Psoas muscle (tissue), 8 donors: ENCODE measurements around the gene CFAP74. TPM values are rescaled to one million over a fixed set of nuclear protein-coding genes. Genes with fewer than 3 reads are reported as not detected.

Experiments used
- ATAC-seq, 4 donors: fragments of 200-7000 bp; cut with Tn5 transposase; one replicate each; pipeline ENCODE4 v1.9.1; 2020; ENCODE audit warnings: moderate library complexity in 3 of 4, mild to moderate bottlenecking in 2 of 4
- DNase-seq, 2 donors: peaks; one replicate each; pipeline ENCODE4 v3.0.0-alpha.2; 2020
- H3K27ac ChIP-seq: fragments of 200-600 bp; one replicate; pipeline ENCODE4 v1.8.0; 2022
- H3K27me3 ChIP-seq, 3 donors: fragments of 200-600 bp in 1 of 3; one replicate each; pipeline versions ENCODE4 v1.6.1 to v1.8.0; 2013 to 2022; ENCODE audit warnings: low read length in 2 of 3, mild to moderate bottlenecking in 2 of 3, moderate library complexity in 1 of 3; ENCODE audit not compliant: insufficient read depth in 3 of 3
- H3K36me3 ChIP-seq, 2 donors: fragments of 200-600 bp in 1 of 2; one replicate each; pipeline versions ENCODE4 v1.6.1 to v1.8.0; 2013 to 2022; ENCODE audit warnings: low read depth in 1 of 2, mild to moderate bottlenecking in 1 of 2, moderate library complexity in 1 of 2; ENCODE audit not compliant: insufficient read depth in 1 of 2
- H3K4me1 ChIP-seq: fragments of 200-600 bp; one replicate; pipeline ENCODE4 v1.8.0; 2022
- H3K4me3 ChIP-seq: fragments of 200-600 bp; one replicate; pipeline ENCODE4 v1.8.0; 2022; ENCODE audit warnings: mild to moderate bottlenecking
- H3K9me3 ChIP-seq: fragments of 200-600 bp; one replicate; pipeline ENCODE4 v1.8.0; 2022
- CTCF ChIP-seq: fragments of 200-600 bp; IDR thresholded peaks from one replicate; pipeline ENCODE4 v1.8.0; 2022; ENCODE audit warnings: antibody characterized with exemption
- WGBS, 3 donors: extraction: QIAGEN DNeasy Blood & Tissue Kit; methylation state at CpG; one replicate each; pipeline versions ENCODE4 v1.1.6 to v1.1.7; 2013; 5-methylcytosine and 5-hydroxymethylcytosine counted together
- intact Hi-C, 2 donors: fragments of 100-400 bp; cut with DNase I; formaldehyde crosslinking; loops; one replicate each; pipeline versions ENCODE4 v1.11.0 to v1.14.2; 2022
- polyA plus RNA-seq, 3 donors: library from polyadenylated mRNA; stranded (reverse); fragments of 200-250 nt; gene quantifications; one replicate each; pipeline ENCODE4 v1.2.3, GENCODE V29; 2013
- total RNA-seq, 4 donors: library from RNA; stranded (reverse); fragmentation: NEBNext Ultra II Directional in 2 of 4; extraction: Animal tissue kit (Norgen Biotek cat#: 25700) in 2 of 4; gene quantifications; one replicate each; pipeline versions ENCODE4 v1.2.1 to v1.2.4, GENCODE V29; 2021 to 2023
- donor health status: healthy with polysubstance abuse.
- donor health status: DM: no; HTN: no; CAD: no; lungs with moderate emphysema.
- donor health status: Bipolar disorder and iron deficiency.
- donor health status: healthy.
- donor health status: DM: yes; HTN: yes; CAD: no.
- donor health status: DM: no; HTN: no; CAD: no.
- donor health status: DM: no; HTN: no; CAD: no.
- donor health status: DM: yes; HTN: yes; CAD: no.

The CFAP74 gene
- total and polyA plus RNA-seq, 7 donors: 0.01 to 0.05 TPM; not detected in 5

GRCh38 chr1:1898246-1898933, 105.2 kb downstream of the CFAP74 start:
- H3K36me3 ChIP-seq: no peaks in the 10 kb centered on the region
- peak in 1 of 2 donors; percentile 8 for DNase-seq
- no peak overlapping the region for H3K4me3 ChIP-seq
- H3K4me1 ChIP-seq: peaks cover 12% of the 10 kb centered on the region
- H3K27ac ChIP-seq: no peak overlapping the region
- no peaks in the 10 kb centered on the region for H3K27me3 ChIP-seq
- intact Hi-C loops: no loop called here
- TF ChIP-seq CTCF: no peak
- no peak for ATAC-seq
- no peaks in the 10 kb centered on the region for H3K9me3 ChIP-seq
- 91 to 93% (median 92%) methylated on average over 6 of the region's 6 CpGs for WGBS, 3 donors

- WGBS, 3 donors: 72 to 81% (median 72%) methylated on average over 12 to 14 of the region's 14 CpGs
- H3K27me3 ChIP-seq: no peaks in the 10 kb centered on the region
- no peaks in the 10 kb centered on the region for H3K36me3 ChIP-seq
- H3K4me1 ChIP-seq: peaks cover 21% of the 10 kb centered on the region
- no peaks in the 10 kb centered on the region for H3K9me3 ChIP-seq
- TF ChIP-seq CTCF: no peak
- ATAC-seq (no peak), DNase-seq (peak in 1 of 2 donors; percentile 5)
- H3K27ac ChIP-seq: no peak overlapping the region
- H3K4me3 ChIP-seq: no peak overlapping the region
- intact Hi-C loops: no loop called here
Observed at GRCh38 chr1:1895456-1896336, 107.9 kb downstream of the CFAP74 start.

- intact Hi-C loops: no loop called here
- Histone ChIP-seq H3K4me3 (peak overlapping the region; percentile 22), H3K27ac (no peak overlapping the region), H3K27me3 (no peaks in the 10 kb centered on the region), H3K36me3 (no peaks in the 10 kb centered on the region), H3K4me1 (peaks cover 21% of the 10 kb centered on the region), H3K9me3 (no peaks in the 10 kb centered on the region)
- no peak for TF ChIP-seq CTCF
- DNase-seq (no peak), ATAC-seq (no peak)
- WGBS, 3 donors: 31 to 46% (median 34%) methylated on average over 10 of the region's 10 CpGs
Observed at GRCh38 chr1:1895060-1895418, 108.5 kb downstream of the CFAP74 start.

GRCh38 chr1:1894354-1895059, 109.1 kb downstream of the CFAP74 start:
- no peak for ATAC-seq
- Histone ChIP-seq H3K4me1 (peaks cover 22% of the 10 kb centered on the region), H3K9me3 (no peaks in the 10 kb centered on the region), H3K27me3 (no peaks in the 10 kb centered on the region), H3K27ac (no peak overlapping the region), H3K36me3 (no peaks in the 10 kb centered on the region), H3K4me3 (peak overlapping the region; percentile 22)
- intact Hi-C loops: loop anchor here in 1 of 2 donors (5.0 kb wide), 2 partner anchors 117 to 137 kb away; partner anchors contain the start of gene NADK
- TF ChIP-seq CTCF: no peak
- DNase-seq: peak in 1 of 2 donors; percentile 57
- 12 to 15% (median 14%) methylated on average over 14 of the region's 14 CpGs for WGBS, 3 donors
